ENCODE results near the gene DECR2. TPM values are rescaled to one million over a fixed set of nuclear protein-coding genes. Genes with fewer than 3 reads are reported as not detected.

The DECR2 gene
- total RNA-seq, 2 donors from 2014 or later, result 31.8 to 43.5 TPM

GRCh38 chr16:373020-373598 lies 28.6 kb upstream of the DECR2 start:
- Mint-ChIP-seq H3K27ac (peak overlapping the region; percentile 17), H3K36me3 (ENCODE audit: low read depth) (peaks cover 13% of the 10 kb centered on the region), H3K4me1 (peaks cover 11% of the 10 kb centered on the region), H3K27me3 (ENCODE audit: insufficient read depth) (no peaks in the 10 kb centered on the region), H3K4me3 (no peak overlapping the region), H3K9me3 (no peaks in the 10 kb centered on the region)
- Histone ChIP-seq H3K4me1 (ENCODE audit: control insufficient read depth, insufficient read depth, low read length) (no peaks in the 10 kb centered on the region), H3K9me3 (ENCODE audit: control insufficient read depth, low read length) (no peaks in the 10 kb centered on the region), H3K27ac (ENCODE audit: low read depth, low read length) (no peak overlapping the region), H3K27me3 (ENCODE audit: control insufficient read depth, insufficient read depth, low read length, poor library complexity, severe bottlenecking) (no peaks in the 10 kb centered on the region), H3K4me3 (ENCODE audit: low read length) (no peak overlapping the region), H3K9ac (ENCODE audit: extremely low read depth, low read length, poor library complexity, severe bottlenecking) (no peak overlapping the region), H3K36me3 (ENCODE audit: control insufficient read depth, insufficient read depth, low read length) (peaks cover 34% of the 10 kb centered on the region)
- 86 to 96% methylated on average over 4 to 5 of the region's 5 CpGs for WGBS, 2 experiments (ENCODE audit: insufficient coverage in 1 of 2, insufficient read length in 1 of 2)
- no peak for DNase-seq
- TF ChIP-seq, protein P1, sequence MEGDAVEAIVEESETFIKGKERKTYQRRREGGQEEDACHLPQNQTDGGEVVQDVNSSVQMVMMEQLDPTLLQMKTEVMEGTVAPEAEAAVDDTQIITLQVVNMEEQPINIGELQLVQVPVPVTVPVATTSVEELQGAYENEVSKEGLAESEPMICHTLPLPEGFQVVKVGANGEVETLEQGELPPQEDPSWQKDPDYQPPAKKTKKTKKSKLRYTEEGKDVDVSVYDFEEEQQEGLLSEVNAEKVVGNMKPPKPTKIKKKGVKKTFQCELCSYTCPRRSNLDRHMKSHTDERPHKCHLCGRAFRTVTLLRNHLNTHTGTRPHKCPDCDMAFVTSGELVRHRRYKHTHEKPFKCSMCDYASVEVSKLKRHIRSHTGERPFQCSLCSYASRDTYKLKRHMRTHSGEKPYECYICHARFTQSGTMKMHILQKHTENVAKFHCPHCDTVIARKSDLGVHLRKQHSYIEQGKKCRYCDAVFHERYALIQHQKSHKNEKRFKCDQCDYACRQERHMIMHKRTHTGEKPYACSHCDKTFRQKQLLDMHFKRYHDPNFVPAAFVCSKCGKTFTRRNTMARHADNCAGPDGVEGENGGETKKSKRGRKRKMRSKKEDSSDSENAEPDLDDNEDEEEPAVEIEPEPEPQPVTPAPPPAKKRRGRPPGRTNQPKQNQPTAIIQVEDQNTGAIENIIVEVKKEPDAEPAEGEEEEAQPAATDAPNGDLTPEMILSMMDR (conservative IDR thresholded peaks at IDR 0.05), result no peak

DNA sequence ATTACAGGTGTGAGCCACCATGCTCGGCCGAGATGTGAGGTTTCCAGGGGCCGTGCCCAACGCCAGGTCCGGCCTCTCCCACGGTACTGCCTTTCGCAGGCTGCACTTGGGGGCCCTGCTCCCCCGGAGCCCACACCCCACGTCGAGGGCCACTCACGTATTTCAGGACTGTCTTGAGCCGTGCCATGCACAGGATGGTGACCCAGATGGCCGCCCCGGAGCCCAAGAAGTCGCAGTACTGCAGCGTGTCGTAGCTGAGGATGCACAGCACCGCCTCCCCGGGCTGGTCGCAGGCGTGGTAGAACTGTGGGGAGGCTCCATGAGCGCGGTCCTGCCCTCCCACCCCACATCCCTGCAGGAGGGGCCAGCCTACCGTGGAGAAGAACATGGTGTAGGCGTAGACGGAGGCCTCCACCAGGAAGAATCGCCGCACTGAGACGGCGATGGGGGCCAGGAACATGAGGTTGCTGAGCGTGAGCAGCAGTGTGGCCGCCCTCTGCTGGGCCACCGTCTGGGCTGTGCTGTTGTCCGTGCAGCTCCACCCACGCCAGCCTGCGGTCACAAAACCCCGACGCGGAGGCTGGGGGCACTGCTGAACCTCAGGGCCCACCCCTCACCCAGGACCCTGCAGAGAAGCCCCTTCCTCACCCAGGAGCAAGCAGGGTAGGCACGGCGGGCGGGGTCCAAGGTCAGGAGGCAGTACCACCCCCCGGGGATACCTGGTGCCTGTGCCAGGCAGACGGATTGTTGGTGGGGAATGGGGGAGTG lies 27.7 kb upstream of the DECR2 start:
- Histone ChIP-seq H3K4me3 (ENCODE audit: low read length) (no peak overlapping the region), H3K36me3 (ENCODE audit: control insufficient read depth, insufficient read depth, low read length) (peaks cover 25% of the 10 kb centered on the region), H3K9me3 (ENCODE audit: control insufficient read depth, low read length) (no peaks in the 10 kb centered on the region), H3K9ac (ENCODE audit: extremely low read depth, low read length, poor library complexity, severe bottlenecking) (no peak overlapping the region), H3K27ac (ENCODE audit: low read depth, low read length) (no peak overlapping the region), H3K27me3 (ENCODE audit: control insufficient read depth, insufficient read depth, low read length, poor library complexity, severe bottlenecking) (no peaks in the 10 kb centered on the region), H3K4me1 (ENCODE audit: control insufficient read depth, insufficient read depth, low read length) (peaks cover 5% of the 10 kb centered on the region)
- H3K4me3 Mint-ChIP-seq, result no peak overlapping the region
- TF ChIP-seq, protein P1 (conservative IDR thresholded peaks at IDR 0.05), result no peak
- peaks cover 11% of the 10 kb centered on the region for H3K4me1 Mint-ChIP-seq
- H3K27me3 Mint-ChIP-seq (ENCODE audit: insufficient read depth), result no peaks in the 10 kb centered on the region
- H3K27ac Mint-ChIP-seq, result no peak overlapping the region
- no peak for DNase-seq
- H3K9me3 Mint-ChIP-seq, result no peaks in the 10 kb centered on the region
- 94 to 97% methylated on average over 19 to 44 of the region's 44 CpGs for whole genome bisulfite sequencing, 2 experiments (ENCODE audit: insufficient coverage in 1 of 2, insufficient read length in 1 of 2)
- H3K36me3 Mint-ChIP-seq (ENCODE audit: low read depth), result peaks cover 13% of the 10 kb centered on the region

DNA sequence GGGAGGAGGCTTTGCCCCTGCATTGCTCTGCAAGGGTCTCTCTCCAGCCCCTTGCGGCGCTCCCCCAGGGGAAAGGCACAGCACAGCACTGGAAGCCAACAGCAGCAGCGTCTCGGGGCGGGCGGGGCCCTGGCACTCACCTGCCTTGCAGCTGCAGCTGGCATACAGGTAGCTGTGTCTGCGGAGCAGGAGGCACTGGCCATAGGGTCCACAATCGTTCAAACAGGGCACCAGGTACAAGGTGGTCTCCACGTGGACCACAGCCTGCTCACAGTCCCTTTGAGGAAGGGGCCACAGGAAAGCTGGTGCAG lies 27.1 kb upstream of the DECR2 start:
- H3K36me3 Mint-ChIP-seq (ENCODE audit: low read depth), result peaks cover 13% of the 10 kb centered on the region
- DNase-seq, result no peak
- H3K4me3 Mint-ChIP-seq, result no peak overlapping the region
- H3K27ac Mint-ChIP-seq, result no peak overlapping the region
- H3K4me1 ChIP-seq (ENCODE audit: control insufficient read depth, insufficient read depth, low read length), result peaks cover 10% of the 10 kb centered on the region
- no peaks in the 10 kb centered on the region for H3K27me3 Mint-ChIP-seq (ENCODE audit: insufficient read depth)
- H3K27me3 ChIP-seq (ENCODE audit: control insufficient read depth, insufficient read depth, low read length, poor library complexity, severe bottlenecking), result no peaks in the 10 kb centered on the region
- H3K9me3 Mint-ChIP-seq, result no peaks in the 10 kb centered on the region
- H3K9ac ChIP-seq (ENCODE audit: extremely low read depth, low read length, poor library complexity, severe bottlenecking), result no peak overlapping the region
- H3K27ac ChIP-seq (ENCODE audit: low read depth, low read length), result no peak overlapping the region
- no peak overlapping the region for H3K4me3 ChIP-seq (ENCODE audit: low read length)
- peaks cover 22% of the 10 kb centered on the region for H3K36me3 ChIP-seq (ENCODE audit: control insufficient read depth, insufficient read depth, low read length)
- peaks cover 9% of the 10 kb centered on the region for H3K4me1 Mint-ChIP-seq
- WGBS, 2 experiments (ENCODE audit: insufficient coverage in 1 of 2, insufficient read length in 1 of 2), result 91 to 94% methylated on average over 5 to 9 of the region's 9 CpGs
- no peaks in the 10 kb centered on the region for H3K9me3 ChIP-seq (ENCODE audit: control insufficient read depth, low read length)
- TF ChIP-seq, protein P1 (conservative IDR thresholded peaks at IDR 0.05), result no peak

Measured in endodermal cell (in vitro differentiated cells).